IMR-90 (cell line): ENCODE data around the gene TARS3. TPM values are rescaled to one million over a fixed set of nuclear protein-coding genes. Genes with fewer than 3 reads are reported as not detected.

Experiments used
- ATAC-seq: fragments of 200-7000 bp; cut with Tn5 transposase; 2 replicates; pipeline ENCODE4 v1.9.1; 2020; ENCODE audit warnings: low read depth, mild to moderate bottlenecking, moderate library complexity
- BruUV-seq: library from RNA; stranded (reverse); fragments of 400-500 nt; replicated peaks from 2 replicates; lab custom pipeline; 2021; lab: Mats Ljungman, UMichigan
- CTCF ChIA-PET: fragments of 300-600 bp; formaldehyde crosslinking; extraction: SDS; loops from one replicate; lab custom pipeline; 2021; ENCODE audit warnings: antibody characterized with exemption; lab: Yijun Ruan, JAX
- POLR2A ChIA-PET: fragments of 300-600 bp; sonication (Branson Sonifier 250); formaldehyde crosslinking; loops from one replicate; lab custom pipeline; 2022; ENCODE audit warnings: antibody characterized with exemption; ENCODE audit not compliant: unreplicated experiment; lab: Charles Lee
- DNase-seq: peaks from one replicate; pipeline ENCODE4 v3.0.0; 2013
- H2AFZ ChIP-seq: replicated peaks from 2 replicates; pipeline ENCODE3; 2013; ENCODE audit warnings: low read length, mild to moderate bottlenecking; ENCODE audit not compliant: poor library complexity
- H2AK5ac ChIP-seq: 2 replicates; pipeline ENCODE4 v1.6.1; 2013; ENCODE audit warnings: low read depth, low read length, inconsistent platforms
- H2AK9ac ChIP-seq: replicated peaks from 2 replicates; pipeline ENCODE3; 2013; ENCODE audit warnings: mild to moderate bottlenecking, low read depth, low read length, moderate library complexity; ENCODE audit not compliant: poor library complexity
- H2BK120ac ChIP-seq: 2 replicates; pipeline ENCODE4 v1.6.1; 2013; ENCODE audit warnings: low read depth, low read length, inconsistent platforms
- H2BK15ac ChIP-seq: 3 replicates; pipeline ENCODE4 v1.6.1; 2013; ENCODE audit warnings: low read depth, low read length, inconsistent platforms
- H2BK20ac ChIP-seq: 2 replicates; pipeline ENCODE4 v1.6.1; 2013; ENCODE audit warnings: low read depth, mild to moderate bottlenecking, inconsistent platforms, low read length, moderate library complexity
- H2BK5ac ChIP-seq: 2 replicates; pipeline ENCODE4 v1.6.1; 2013; ENCODE audit warnings: mild to moderate bottlenecking, low read depth, low read length, inconsistent platforms; ENCODE audit not compliant: poor library complexity, severe bottlenecking
- H3K14ac ChIP-seq: replicated peaks from 2 replicates; pipeline ENCODE4 v1.6.1; 2013; ENCODE audit warnings: low read depth, low read length, inconsistent platforms
- H3K18ac ChIP-seq: 2 replicates; pipeline ENCODE4 v1.6.1; 2013; ENCODE audit warnings: low read depth, low read length, control low read depth
- H3K23ac ChIP-seq: 2 replicates; pipeline ENCODE4 v1.6.1; 2013; ENCODE audit warnings: low read depth, low read length, inconsistent platforms
- H3K27ac ChIP-seq: 2 replicates; pipeline ENCODE4 v1.5.1; 2013; ENCODE audit warnings: mild to moderate bottlenecking, control low read depth, low read length; ENCODE audit not compliant: insufficient read depth
- H3K27me3 ChIP-seq: 2 replicates; pipeline ENCODE4 v1.6.1; 2013; ENCODE audit warnings: low read length; ENCODE audit not compliant: control insufficient read depth, insufficient read depth
- H3K36me3 ChIP-seq: 2 replicates; pipeline ENCODE4 v1.6.1; 2013; ENCODE audit warnings: low read length, mixed read lengths; ENCODE audit not compliant: control insufficient read depth, insufficient read depth
- H3K4ac ChIP-seq: 2 replicates; pipeline ENCODE4 v1.6.1; 2013; ENCODE audit warnings: low read depth, low read length, inconsistent platforms
- H3K4me1 ChIP-seq: 2 replicates; pipeline ENCODE4 v1.6.1; 2013; ENCODE audit warnings: low read length, mixed read lengths; ENCODE audit not compliant: control insufficient read depth, insufficient read depth
- H3K4me2 ChIP-seq: 2 replicates; pipeline ENCODE4 v1.6.1; 2013; ENCODE audit warnings: low read depth, mild to moderate bottlenecking, control low read depth, low read length, moderate library complexity
- H3K4me3 ChIP-seq: 2 replicates; pipeline ENCODE4 v1.5.1; 2013; ENCODE audit warnings: low read depth, mild to moderate bottlenecking, control low read depth, low read length, moderate library complexity; ENCODE audit not compliant: insufficient read depth
- H3K56ac ChIP-seq: 2 replicates; pipeline ENCODE4 v1.6.1; 2013; ENCODE audit warnings: low read length, inconsistent platforms; ENCODE audit not compliant: insufficient read depth; ENCODE audit errors: extremely low read depth
- H3K79me1 ChIP-seq, 2 experiments: 2 replicates each; pipeline ENCODE4 v1.6.1; 2013; ENCODE audit warnings: low read length in 2 of 2, inconsistent platforms in 1 of 2, low read depth in 1 of 2
- H3K9ac ChIP-seq: 2 replicates; pipeline ENCODE4 v1.6.1; 2013; ENCODE audit warnings: low read depth, low read length, control low read depth
- H3K9me1 ChIP-seq: 2 replicates; pipeline ENCODE4 v1.6.1; 2013; ENCODE audit warnings: low read length, inconsistent platforms; ENCODE audit not compliant: insufficient read depth
- H3K9me3 ChIP-seq: 2 replicates; pipeline ENCODE4 v1.6.1; 2013; ENCODE audit warnings: low read length; ENCODE audit not compliant: control insufficient read depth, insufficient read depth
- H4K20me1 ChIP-seq: 2 replicates; pipeline ENCODE4 v1.6.1; 2013; ENCODE audit warnings: low read length, inconsistent platforms; ENCODE audit not compliant: insufficient read depth
- H4K5ac ChIP-seq: 2 replicates; pipeline ENCODE4 v1.6.1; 2013; ENCODE audit warnings: mild to moderate bottlenecking, low read depth, low read length, control low read depth
- H4K8ac ChIP-seq, 2 experiments: 2 replicates each; pipeline ENCODE4 v1.6.1; 2013; ENCODE audit warnings: low read depth in 2 of 2, low read length in 2 of 2, control low read depth in 1 of 2, inconsistent platforms in 1 of 2
- H4K91ac ChIP-seq: 2 replicates; pipeline ENCODE4 v1.6.1; 2013; ENCODE audit warnings: low read depth, low read length, inconsistent platforms; ENCODE audit not compliant: insufficient read depth
- CEBPB ChIP-seq: IDR thresholded peaks from 2 replicates; pipeline ENCODE4 v1.6.1; 2012; ENCODE audit warnings: low read depth, low read length, improper control_type of control experiment
- CHD1 ChIP-seq: IDR thresholded peaks from 2 replicates; pipeline ENCODE4 v1.6.1; 2012; ENCODE audit warnings: low read depth, low read length, improper control_type of control experiment
- ELK1 ChIP-seq: fragments of 150-350 bp; IDR thresholded peaks from 2 replicates; pipeline ENCODE4 v1.6.1; 2016; ENCODE audit warnings: low read depth, mild to moderate bottlenecking, low read length, moderate library complexity, borderline replicate concordance
- WGBS, 2 experiments: methylation state at CpG; one replicate each; pipeline versions ENCODE4 v1.1.5 to v1.1.7; 2013; ENCODE audit warnings: missing lambda C conversion rate in 2 of 2; ENCODE audit not compliant: insufficient read length in 1 of 2; ENCODE audit errors: extremely low coverage in 2 of 2; 5-methylcytosine and 5-hydroxymethylcytosine counted together
- dilution Hi-C: fragments of 300-500 bp; cut with HindIII; formaldehyde crosslinking; loops from one replicate; pipeline ENCODE4 v1.14.3; 2018; ENCODE audit warnings: low sequenced_read_pairs; ENCODE audit not compliant: unreplicated experiment
- in situ Hi-C: fragments of 300-500 bp; cut with MboI; formaldehyde crosslinking; loops from 3 replicates; pipeline ENCODE4 v1.14.3; 2019; ENCODE audit warnings: low sequenced_read_pairs, inconsistent platforms, mixed read lengths
- intact Hi-C: fragments of 100-400 bp; cut with micrococcal nuclease; formaldehyde crosslinking; loops from 2 replicates; pipeline ENCODE4 v1.10.0; 2022
- polyA plus RNA-seq, 3 experiments: library from polyadenylated mRNA; depleted of rRNA; stranded (reverse); fragments of >200 nt; gene quantifications; 2 replicates each; pipeline ENCODE4 v1.2.3, GENCODE V29; 2012; ENCODE audit warnings: low replicate concordance in 1 of 3
- total RNA-seq: library from RNA; depleted of rRNA; stranded (reverse); fragments of >200 nt; gene quantifications from 2 replicates; pipeline ENCODE4 v1.2.3, GENCODE V29; 2012

TARS3 gene
- total and polyA plus RNA-seq, 2 of the 4 experiments (the other 2 are of a cell fraction), result 3.4 to 9.3 TPM

- no peak for TF ChIP-seq CHD1
Measured at GRCh38 chr15:101692801-101693598, 31.3 kb downstream of the TARS3 start (continued).

- Histone ChIP-seq H2AK5ac (peak overlapping the region; percentile 24; the same call in 1 of the 2 replicates), H2BK5ac (peak overlapping the region; percentile 8), H3K4me2 (no peak overlapping the region), H3K79me1 (peaks cover 0 to 9% of the 10 kb centered on the region in 2 experiments; a peak in 3 of 4 replicates), H4K20me1 (no peaks in the 10 kb centered on the region), H2BK20ac (no peak overlapping the region), H3K9me3 (no peaks in the 10 kb centered on the region), H3K9me1 (peaks cover 14% of the 10 kb centered on the region), H3K23ac (0 out of 2 replicates have a peak overlapping the region, but pooled peaks have one; percentile 36), H3K27ac (no peak overlapping the region; the same call in 1 of the 2 replicates), H3K36me3 (peaks cover 20% of the 10 kb centered on the region), H3K14ac (0 out of 2 replicates have a peak overlapping the region, but pooled peaks have one; percentile 48), H2BK15ac (no peak overlapping the region), H3K4me1 (peaks cover 9% of the 10 kb centered on the region), H4K91ac (no peak overlapping the region), H2BK120ac (no peak overlapping the region; the same call in 1 of the 2 replicates), H3K4me3 (no peak overlapping the region), H3K18ac (no peak overlapping the region), H4K5ac (no peak overlapping the region; the same call in 1 of the 2 replicates), H3K27me3 (no peaks in the 10 kb centered on the region), H3K9ac (no peak overlapping the region), H4K8ac (peak overlapping the region in 1 of 2 experiments; percentile 8; a peak in 1 of 4 replicates), H3K4ac (peak overlapping the region; percentile 14; the same call in 1 of the 2 replicates), H2AFZ (peak overlapping the region; percentile 9), H2AK9ac (no peak overlapping the region), H3K56ac (no peak overlapping the region)
- peak; percentile 68 for DNase-seq
- ChIA-PET CTCF (no interaction called here), POLR2A (no interaction called here)
- no CpG with 5 or more reads among the region's 6 CpGs for WGBS, 2 experiments
- TF ChIP-seq CEBPB (peak; percentile 13; the same call in 1 of the 2 replicates), ELK1 (no peak)
- BruUV-seq, result no TSS peak
- intact Hi-C loops, result no loop called here
- in situ Hi-C loops, result no loop called here
- ATAC-seq, result peak; percentile 7; the same call in 1 of the 2 replicates
- dilution Hi-C loops, result no loop called here
Measured at GRCh38 chr15:101689901-101690300, 34.4 kb downstream of the TARS3 start.
